Activated CD8-positive, alpha-beta memory T cell treated with anti-CD3 and anti-CD28 coated beads, Interleukin-2, amount 50 U/mL, for 24 hours (primary cell): Measurements from ENCODE around the gene RPL26.
A peak's percentile ranks its signal among the peaks of the same experiment; 100 is the strongest.

ENCODE experiments used
- DNase-seq: peaks from one replicate; pipeline ENCODE4 v3.0.0-alpha.2; 2020; ENCODE audit errors: extremely low read depth

Gene RPL26

DNA sequence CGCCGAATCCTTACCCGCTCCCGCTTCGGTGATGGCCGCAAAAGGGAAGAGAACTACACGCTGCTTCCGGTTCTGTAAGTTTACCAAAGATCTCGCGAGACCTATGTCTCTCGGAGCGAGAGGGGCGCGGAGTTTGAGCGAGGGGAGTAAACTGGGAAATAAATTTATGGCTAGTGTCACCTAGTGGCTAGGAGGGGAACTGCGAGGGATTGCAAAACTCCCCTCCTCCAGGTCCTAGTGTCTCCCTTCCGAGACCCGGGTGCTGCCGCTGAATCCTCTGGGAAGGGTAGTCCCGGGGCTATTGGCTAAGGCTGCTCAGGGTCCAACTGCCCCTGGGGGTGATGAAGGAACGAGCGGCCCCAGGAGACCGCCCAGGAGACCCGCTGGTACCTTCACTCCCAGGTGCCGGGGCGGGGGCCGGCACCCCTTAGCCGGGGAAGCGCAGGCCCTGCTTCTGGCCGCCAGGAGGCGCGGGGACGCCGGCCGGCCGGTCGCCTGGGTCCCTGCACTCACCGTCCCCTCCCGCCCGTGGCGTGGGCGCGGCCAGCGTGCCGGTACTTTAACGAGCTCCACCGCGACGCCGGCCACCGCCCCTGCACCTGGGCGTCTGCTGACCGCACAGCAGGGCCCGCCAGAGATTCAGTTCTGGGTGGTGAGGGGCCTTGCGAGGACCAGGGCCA is at the start of gene RPL26:
TSS of gene RPL26 (minus strand) at position 51 of the 680 bp plus-strand sequence. CDS start 883 bp downstream, outside the sequence.
- DNase-seq: peak; percentile 87

DNA sequence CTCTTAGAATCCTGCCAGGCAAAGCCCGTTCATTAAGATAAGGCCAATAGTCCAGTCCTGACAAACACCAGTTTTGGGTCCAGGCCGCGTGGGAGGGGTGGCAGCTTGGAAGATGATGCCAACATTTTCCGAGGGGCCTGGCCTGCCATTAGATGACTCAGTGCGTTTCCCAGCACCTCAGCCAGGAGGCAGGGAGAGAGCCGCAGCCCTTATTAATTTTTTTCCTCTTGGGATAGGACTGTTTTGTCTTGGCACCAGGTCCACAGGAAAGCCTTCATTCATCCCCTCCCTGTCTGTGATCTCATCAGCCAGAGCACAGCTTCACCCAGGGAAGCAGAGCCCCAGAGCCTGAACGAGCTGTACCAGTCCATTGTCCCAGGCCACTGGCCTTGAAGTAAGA is 48.0 kb upstream of the RPL26 start:
- DNase-seq: no peak

DNA sequence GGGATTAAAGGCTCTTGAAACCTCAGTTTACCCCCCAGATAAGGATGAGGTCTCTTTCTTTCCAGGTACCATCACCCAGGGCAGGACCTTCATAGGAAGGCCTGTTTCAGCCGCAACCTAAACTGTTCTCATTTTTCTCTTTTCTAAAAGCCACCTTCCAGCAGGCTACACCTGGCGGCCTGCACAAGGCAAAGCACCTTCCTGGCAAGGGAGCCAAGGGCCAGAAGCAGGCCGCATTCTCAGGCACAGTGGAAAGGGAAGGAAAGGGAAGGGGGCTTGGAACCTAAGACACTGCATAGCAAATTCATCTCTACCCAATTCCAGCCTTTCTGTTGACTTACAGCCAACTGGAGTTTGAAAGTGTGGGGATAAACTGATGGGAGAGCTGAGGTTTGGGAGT is 43.8 kb upstream of the RPL26 start:
- no peak for DNase-seq

DNA sequence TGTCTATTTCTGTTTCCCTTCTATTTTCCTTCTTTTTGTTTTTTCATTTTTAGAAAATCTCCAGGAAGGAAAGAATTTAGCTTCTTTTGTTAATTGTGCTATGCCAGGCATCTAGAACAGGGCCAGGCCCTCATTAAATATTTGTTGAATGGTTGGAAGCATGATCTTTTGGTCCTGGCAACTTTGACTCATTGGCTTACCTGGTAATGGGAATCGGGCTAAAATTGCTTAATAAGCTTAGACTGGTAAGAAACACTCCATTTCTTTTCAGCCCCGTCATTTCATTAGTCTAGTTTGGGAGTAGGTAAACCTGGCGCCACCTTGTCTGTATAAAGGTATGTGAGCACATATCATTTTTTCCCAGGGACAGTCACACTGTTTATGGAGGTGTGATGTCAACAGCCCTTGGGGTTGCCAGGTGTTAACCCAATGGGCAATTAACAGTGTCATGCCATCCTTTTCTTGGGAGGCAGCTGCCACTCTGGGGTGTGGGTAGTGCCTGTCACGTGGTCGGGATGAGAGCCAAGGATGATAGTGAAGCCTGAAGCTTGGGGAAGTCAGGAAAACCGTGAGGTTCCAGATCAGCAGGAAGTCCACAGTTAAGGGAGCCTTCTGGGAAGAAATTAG is 43.2 kb upstream of the RPL26 start:
- no peak for DNase-seq

DNA sequence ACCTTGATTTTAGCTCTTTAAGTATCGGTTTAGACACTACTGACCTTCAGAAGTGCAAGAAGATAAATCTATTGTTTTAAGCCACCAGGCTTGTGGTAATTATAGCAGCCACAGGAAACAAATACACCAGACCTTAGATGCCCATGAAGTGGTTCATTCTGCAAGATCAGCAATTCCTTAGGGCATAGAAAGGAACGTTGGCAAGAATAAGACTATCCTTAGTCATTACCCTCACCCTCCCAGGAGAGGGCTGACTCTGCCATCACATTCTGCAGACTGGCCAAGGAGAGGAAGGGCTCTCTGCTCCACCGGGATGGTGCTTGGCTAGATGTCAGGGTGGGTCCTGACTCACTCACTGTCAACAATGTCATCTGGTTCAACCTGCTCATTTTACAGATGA is 38.6 kb upstream of the RPL26 start:
- no peak for DNase-seq

DNA sequence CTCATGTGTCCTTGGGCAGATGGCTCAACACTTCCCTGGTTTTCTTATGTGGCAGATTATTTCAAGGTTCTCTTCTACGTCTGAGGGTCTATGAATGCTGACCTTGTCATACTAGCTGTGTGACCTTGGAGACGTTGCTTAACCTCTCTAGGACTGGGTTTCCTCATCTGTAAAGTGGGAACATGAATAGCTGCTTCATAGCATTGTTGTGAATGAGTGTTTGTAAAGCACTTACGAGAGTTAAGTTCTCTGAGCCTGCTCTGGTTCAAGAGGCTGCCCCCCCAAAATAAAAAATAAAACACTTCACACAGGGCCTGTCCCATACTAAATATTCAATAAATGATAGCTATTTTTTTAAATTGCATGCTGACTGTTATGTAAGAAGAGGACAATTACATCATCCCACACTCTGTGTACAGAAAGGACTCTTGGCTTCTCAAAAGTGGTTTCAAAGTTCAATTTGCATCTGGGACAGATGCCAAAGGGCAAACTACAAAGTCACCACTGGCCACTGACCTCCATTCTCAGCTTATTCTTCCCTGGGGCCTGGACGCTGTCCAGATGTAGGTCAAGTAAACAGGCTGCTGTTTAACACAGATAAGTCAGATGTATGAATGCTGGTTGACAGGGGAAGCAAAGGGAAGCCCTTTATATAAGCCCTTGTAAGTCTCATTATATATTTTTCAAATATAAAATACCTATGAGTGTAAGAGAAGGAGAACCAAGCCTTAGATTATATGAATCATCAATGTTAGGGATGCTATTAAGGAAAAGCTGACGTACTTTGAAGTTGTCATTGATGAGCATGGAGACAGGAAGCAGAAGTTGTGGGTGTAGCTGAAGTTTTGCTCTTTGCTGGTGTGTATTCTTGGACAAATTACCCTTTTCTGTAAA is 37.3 kb upstream of the RPL26 start:
- no peak for DNase-seq

DNA sequence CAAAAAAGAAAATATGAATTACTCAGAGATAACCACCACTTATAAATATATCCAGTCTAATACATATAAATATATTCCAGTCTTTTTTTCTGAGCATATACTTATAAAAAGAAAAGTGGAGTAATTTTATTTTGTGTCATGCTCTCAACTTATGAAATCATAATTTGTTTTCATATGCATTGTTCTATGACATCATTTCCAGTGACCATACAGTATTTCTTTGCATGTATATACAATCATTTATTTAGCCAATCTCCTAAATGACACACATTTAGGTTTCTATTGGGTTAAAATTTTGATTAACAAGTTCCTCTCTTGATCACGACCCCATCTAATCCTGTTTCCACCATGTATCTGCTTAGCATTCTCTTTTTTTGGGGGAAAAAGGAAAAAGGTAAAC is 36.3 kb upstream of the RPL26 start:
- DNase-seq: no peak

DNA sequence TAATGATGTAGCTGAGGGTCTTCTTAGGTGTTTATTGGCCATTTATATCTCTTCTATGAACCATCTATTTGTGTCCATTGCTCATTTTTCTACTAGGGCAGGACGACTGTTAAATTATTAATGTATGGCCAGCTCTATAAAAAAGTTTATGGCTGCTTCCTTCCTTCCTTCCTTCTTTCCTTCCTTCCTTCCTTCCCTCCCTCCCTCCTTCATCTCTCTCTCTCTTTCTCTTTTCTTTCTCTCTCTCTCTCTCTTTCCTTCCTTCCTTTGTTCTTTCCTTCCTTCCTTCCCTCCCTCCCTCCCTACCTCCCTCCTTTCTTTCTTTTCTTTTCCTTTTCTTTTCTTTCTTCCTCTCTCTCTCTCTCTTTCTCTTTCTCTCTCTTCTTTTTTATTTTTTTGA is 35.5 kb upstream of the RPL26 start:
- no peak for DNase-seq

DNA sequence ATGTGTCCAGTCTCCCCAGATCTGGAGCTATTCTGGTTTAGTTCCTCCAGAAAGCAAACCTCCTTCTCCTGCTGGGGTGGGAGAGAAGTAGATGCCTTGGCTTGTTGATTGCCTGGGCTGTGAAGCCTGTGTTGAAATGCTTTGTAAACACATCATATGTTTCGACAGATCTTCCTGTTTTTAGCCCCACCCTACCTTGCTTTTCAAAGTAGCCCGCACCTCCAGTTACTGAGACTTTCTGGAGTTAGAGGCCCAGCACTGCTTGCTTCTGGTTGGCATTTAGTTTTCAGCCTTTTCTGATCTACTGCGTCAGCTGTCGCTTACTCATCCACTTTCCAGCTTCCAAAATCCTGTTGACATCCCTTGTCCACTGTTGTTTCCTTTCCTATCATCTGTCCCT is 34.8 kb upstream of the RPL26 start:
- DNase-seq: no peak

DNA sequence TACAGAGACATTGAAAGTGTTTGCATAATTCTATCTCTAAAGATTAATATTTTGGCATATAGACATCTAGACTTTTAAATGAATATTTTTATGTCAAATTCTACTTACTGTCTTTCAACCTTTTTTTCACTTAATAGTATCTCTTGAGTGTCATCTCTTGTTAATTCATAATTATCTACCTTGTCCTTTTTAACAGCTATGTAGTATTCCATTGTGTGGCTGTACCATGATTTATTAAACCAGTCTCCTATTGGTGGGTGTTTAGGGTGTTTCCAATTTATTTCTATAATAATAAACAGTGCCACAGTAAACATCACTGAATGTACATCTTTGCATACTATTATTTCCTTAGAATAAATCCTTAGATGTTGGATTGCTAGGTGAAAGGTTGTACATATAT is 30.9 kb upstream of the RPL26 start:
- DNase-seq: no peak

DNA sequence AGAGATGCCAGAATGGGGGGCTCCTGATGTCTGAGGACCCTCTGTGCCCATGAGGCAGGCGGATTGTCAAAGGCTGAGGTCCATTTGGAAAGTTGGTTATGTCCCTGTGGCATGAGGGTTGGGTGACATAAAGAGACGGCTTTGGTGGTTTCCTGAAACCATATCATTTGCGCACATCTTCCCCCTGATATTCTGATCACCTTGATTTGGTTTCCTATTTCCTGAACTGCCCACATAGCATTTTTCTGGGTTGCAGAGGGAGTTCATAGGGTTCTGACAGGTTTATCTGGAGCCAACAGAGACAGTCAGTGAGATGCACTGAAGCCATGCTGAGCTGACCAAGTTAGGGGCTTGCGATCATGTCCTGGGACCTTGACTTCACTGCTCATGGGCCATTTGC is 30.3 kb upstream of the RPL26 start:
- no peak for DNase-seq

DNA sequence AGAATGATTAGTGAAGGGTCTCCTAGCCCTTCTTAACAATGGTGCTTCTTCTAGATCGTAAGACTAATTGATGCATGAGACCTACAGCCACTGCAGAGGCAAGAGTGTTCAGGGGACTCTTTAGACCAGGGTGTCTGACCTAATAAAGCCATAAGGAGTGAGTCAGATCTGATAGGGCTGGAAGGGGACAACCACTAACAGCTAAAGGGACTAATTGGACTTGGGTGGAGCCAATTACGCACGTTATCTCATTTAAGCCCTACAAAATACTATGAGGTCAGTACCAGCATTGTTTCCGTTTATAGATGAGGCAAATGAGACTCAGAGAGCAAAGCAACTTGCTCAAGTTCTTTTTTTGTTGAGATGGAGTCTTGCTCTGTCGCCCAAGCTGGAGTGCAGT is 29.1 kb upstream of the RPL26 start:
- DNase-seq: no peak

DNA sequence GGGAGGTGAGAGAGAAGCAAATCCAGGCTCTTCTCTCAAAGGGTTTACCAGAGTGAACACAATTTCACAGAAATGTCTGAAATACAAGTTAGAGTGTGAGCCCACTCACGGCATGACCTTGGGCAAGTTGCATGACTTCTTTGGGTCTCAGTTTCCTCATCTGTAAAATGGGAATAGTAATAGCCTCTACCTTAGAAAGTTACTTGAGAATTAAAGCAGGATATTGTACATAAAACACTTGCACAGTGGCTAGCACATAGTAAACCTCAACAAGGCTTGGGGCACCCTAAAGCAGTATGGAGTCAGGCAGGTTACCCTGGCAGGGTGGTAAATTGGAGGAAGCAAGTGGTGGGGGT is 27.9 kb upstream of the RPL26 start:
- no peak for DNase-seq

DNA sequence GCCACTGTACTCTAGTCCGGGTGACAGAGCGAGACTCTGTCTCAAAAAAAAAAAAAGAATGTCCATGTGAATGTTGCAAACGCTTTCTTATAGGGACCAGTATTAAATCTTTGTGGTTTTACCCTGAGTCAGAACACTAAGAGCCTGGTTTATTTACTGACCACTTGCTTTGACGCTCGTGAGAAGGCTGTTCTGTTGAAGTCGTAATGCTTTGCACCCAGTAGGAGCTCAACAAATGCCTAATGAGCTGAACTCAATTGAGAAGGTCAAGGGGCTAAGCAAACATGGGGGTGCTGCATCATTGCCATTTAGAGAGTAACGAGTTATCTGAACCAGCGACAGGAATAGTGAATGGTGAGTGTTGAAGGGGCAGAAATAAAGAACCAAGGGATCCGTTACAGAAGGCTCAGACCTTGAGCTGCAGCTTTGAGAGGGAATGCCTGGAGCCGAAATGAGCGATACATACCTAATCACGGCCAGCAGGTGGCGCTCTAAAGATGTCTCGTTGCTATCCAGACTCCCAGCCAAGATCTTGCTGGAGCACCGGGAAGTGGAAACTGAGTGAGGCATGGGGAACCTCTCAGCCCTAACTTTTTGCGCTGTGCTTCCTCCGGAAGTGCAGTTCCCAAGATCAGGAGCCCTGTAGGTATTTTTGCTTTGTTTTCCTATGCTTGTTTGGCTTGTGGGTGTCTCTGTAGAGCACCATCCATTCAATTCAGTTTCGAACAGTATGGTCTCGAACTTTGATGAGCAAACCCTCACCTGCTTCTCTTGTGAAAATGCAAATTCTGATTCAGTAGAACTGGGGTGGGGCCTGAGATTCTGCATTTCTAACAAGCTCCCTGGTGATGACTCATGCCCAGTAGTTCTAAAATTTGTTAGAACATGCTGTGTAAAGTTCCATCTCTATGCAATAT is 27.2 kb upstream of the RPL26 start:
- peak; percentile 50 for DNase-seq

DNA sequence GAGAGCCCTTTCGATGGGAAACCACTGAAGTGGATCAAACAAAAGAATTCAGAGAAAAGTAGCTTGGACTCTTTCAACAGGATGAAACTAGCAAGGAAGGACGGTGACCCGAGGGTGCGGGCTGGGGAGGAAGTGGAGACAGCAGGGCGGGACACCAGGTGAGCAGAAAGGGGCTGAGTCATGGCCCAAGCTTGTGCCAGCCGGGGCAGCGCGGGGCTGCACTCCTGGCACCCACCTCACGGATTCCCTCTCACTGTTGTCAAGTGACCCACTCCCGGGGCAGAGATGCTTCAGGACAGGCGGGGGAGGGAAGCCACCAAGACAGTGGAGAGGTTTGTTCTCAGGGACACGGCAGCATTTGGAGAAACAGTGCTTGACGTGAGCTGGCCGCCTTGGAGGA is 25.4 kb upstream of the RPL26 start:
- no peak for DNase-seq

DNA sequence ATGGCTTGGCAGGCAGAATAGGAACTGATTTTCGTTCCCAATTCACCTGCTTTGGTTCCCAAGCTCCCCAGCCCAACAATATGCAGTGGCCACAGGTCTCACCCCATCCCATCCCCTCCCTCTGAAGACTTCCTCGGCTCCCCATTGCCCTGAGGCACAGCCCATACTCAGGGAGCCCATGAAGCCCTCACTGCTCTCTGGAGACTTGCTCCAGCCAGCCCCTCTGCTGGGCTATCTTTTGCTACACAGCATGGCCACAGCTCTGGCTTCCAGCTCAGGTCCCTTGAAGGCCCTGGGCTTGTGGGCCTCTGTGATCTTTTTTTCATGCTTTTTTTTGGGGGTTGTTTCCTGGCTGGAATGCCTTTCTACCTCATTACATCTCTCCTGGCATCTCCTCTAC is 23.2 kb upstream of the RPL26 start:
- DNase-seq: no peak

DNA sequence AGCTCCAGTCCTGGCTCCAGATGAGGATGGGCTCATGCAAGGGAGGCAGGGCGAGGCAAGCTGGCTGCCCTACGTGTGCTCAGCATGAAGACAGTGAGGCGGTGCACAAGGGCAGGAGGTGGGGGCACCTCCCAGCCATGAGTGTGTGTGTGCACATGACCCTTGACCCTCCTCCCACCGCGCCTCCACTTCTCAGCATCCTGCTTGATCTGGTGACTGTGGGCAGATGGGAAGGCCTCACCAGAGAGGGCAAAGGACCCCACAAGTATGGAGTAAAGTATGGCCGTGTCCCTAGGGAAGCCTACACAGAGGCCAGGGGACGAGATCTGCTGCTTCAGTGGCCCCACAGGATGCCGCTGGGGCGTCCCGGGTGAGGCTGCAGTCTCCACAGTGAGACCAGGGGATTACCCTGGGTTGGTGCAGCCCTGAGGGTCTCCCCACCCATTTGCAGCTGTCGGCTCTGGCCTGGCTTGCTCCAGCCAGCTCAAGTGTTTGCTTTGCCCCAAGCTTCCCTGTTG is 22.6 kb upstream of the RPL26 start:
- no peak for DNase-seq

DNA sequence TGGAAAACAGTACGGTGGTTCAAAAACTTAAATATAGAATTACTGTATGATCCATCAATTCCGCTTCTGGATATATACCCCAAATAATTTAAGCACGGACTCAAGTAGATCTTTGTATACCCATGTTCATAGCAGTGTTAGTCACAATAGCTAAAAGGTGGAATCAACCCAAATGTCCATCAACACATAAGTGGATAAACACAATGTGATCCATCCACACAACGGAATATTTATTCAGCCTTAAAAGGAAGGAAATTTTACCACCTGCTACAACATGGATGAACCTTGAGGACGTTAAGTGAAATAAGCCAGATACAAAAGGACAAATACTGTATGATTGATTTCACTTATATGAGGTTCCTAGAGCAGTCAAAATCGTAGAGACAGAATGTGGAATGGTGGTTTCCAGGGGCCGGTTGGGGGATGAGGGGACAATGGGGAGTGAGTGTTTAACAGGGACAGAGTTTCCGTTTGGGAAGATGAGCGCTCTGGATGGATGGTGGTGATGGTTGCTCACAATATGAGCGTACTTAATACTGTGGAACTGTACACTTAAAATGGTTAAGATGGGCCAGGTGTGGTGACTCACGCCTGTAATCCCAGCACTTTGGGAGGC is 20.0 kb upstream of the RPL26 start:
- no peak for DNase-seq

DNA sequence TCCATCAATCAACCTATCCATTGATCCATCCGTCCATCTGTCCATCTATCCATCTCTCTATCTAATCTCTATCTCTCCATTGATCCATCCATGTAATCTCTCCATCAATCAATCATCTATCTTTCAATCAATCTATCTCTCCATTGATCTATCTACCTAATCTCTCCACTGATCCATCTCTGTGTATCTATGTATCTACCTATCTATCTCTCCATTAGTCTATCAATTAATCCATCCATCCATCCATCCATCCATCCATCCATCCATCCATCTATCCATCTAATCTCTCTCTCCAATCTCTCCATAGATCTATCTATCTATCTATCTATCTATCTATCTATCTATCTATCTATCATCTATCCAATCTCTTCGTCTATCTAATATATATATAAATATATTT is 18.1 kb upstream of the RPL26 start:
- no peak for DNase-seq

DNA sequence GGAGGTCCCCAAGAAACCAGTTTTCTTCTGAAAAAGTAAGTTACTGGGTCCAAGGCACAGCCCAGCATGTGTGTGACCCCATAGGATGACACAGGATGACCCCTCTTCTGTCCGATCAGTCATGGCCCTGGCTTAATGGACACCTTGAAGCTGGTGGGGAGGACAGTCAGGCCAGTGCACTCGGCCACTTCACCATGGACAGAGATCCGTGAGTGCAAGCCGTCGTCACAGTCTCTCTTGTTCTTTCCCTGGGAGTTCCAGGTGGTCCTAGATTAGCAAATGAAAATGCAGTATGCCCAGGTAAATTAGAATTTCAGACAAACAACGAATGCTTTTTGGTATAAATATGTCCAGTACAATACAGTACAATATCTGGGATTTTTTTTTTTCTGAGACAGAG is 16.0 kb upstream of the RPL26 start:
- no peak for DNase-seq

DNA sequence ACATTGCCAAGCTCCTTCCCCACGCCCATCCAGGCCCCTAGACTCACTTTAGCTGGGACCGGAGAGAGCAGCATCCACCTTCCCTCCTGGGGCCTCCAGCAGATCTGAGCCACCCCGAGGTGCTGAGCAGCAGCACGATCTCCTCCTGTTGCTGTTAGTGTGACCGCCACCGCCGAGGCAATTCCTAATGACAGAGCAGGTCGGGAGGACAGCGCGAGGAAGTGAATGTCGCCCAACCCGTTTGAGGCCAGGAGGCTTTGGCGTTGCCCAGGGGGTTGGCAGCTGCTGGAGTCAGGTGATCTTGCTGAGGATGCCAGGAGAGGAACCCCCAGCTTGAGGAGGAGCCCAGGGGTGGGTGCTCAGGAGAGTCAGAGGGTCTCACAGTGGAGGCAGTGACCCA is 14.6 kb upstream of the RPL26 start, which contains the start of gene RNF222:
TSS of gene RNF222 (minus strand) at position 192 of the 400 bp plus-strand sequence. CDS start 4,366 bp downstream, outside the sequence.
- DNase-seq: no peak
